Astrocyte of the spinal cord (primary cell): ENCODE measurements around the gene NRG2.

Experiments used
- DNase-seq: peaks from one replicate; pipeline ENCODE4 v3.0.0; 2011; ENCODE audit warnings: low read depth, low spot score
- H3K4me3 ChIP-seq: 2 replicates; pipeline ENCODE4 v1.5.1; 2011; ENCODE audit warnings: low read depth, mild to moderate bottlenecking, low read length, moderate library complexity
- in situ Hi-C: cut with HindIII; loops from 2 replicates; pipeline ENCODE4 v1.10.0; 2017; ENCODE audit warnings: low sequenced_read_pairs
- TF ChIP-seq, protein P1 (sequence below): IDR thresholded peaks from 2 replicates; pipeline ENCODE4 v1.5.1; 2012; ENCODE audit warnings: low read depth, mild to moderate bottlenecking, low read length, inconsistent platforms

NRG2 gene

DNA sequence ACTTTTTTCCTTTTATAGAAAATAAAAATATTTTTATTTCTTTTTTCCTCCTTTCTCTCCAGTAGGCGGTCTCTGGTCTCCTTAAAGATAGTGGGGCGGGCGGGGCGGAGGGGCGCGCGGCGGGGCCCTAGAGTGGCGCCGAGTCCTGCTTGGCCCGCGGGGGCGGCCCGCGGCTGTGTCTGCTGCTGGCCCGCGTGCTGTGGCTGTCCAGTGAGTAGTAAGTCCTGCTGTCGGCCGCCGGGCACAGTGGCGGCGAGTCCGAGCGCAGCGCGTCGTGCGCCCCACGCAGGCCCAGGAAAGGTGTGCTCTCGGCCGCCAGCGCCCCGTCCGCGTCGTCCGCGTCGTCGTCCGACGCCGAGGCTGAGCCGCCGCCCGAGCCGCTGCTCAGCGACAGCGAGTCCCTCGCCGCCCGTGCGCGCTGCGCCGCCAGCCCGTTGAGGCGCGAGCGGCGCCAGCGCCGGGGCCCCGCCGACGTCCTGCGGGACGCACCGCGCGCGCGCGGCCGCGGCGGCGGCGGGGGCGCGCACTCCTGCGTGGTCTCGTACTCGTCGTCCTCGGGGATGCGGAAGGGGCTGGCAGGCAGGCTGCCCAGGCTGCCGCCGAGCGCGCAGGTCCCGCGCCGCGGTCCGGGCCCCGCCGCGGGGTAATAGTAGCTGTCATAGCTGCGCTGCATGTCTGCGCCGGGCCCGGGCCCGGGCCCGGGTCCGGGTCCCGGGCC is 195.2 kb downstream of the NRG2 start:
- TF ChIP-seq, protein P1, sequence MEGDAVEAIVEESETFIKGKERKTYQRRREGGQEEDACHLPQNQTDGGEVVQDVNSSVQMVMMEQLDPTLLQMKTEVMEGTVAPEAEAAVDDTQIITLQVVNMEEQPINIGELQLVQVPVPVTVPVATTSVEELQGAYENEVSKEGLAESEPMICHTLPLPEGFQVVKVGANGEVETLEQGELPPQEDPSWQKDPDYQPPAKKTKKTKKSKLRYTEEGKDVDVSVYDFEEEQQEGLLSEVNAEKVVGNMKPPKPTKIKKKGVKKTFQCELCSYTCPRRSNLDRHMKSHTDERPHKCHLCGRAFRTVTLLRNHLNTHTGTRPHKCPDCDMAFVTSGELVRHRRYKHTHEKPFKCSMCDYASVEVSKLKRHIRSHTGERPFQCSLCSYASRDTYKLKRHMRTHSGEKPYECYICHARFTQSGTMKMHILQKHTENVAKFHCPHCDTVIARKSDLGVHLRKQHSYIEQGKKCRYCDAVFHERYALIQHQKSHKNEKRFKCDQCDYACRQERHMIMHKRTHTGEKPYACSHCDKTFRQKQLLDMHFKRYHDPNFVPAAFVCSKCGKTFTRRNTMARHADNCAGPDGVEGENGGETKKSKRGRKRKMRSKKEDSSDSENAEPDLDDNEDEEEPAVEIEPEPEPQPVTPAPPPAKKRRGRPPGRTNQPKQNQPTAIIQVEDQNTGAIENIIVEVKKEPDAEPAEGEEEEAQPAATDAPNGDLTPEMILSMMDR = no peak
- peak; percentile 8 for DNase-seq
- in situ Hi-C loops = no loop called here
- H3K4me3 ChIP-seq = peak overlapping the region; percentile 20

DNA sequence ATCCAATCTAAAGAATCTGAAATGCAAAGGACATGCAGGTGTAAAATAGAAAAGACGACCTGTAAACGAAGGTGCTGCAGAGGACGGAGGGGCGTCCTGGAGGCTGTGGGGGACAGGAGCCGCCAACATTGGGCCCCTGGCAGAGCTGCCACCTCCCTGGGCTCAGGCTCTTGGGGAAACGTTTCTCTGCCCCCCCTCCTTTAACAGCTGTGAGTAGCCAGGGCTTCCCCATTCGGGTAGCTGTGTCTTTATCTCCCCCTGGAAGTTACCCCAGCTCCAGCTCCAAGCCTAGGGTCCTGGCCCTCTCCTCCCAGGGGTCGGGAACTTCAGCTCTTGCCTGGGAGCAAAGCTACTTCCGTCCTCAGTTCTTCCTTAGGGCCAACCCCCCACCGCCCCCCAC is 196.0 kb downstream of the NRG2 start:
- no peak for DNase-seq
- H3K4me3 ChIP-seq = no peak overlapping the region
- in situ Hi-C loops = no loop called here
- TF ChIP-seq, protein P1 = no peak

DNA sequence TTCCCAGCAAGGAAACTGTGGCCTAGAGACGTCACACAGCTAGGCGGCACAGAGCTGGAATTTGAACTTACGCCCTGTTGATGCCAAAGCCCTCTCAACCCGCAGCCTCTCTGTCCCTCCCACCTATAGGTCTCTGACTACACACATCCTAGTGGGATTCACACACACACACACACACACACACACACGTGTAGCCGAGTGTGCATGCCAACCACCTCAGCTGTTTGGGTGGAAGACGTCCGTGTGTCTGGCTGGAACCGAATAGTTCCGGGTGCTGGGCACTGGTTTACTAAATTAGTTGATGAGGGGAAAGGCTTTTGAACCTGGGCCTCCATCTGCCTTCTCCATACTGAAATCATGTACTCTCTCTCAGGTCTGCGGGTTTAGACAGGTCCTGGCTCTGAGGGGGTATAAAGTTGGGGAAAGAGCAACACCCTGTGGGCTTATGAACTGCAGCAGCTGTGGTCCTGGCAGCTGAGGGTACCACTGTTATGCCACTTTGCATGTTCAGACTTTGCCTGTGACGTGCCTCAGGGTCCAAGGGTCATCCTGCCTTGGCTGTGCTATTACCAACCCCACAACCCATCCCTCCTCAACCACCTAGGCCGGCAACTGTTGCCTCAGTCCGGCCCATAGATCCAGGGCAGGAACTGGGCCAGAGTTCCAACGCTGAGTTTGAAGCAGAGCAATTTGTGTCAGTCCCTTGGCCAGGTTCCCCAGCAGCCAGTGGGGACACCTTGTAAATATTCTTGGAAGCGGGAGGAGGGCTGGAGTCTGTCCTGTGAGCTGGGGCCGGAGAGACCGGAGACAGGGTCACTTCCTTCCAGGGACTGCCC is 197.0 kb downstream of the NRG2 start:
- no peak for DNase-seq
- TF ChIP-seq, protein P1 = no peak
- in situ Hi-C loops = no loop called here
- H3K4me3 ChIP-seq = no peak overlapping the region

DNA sequence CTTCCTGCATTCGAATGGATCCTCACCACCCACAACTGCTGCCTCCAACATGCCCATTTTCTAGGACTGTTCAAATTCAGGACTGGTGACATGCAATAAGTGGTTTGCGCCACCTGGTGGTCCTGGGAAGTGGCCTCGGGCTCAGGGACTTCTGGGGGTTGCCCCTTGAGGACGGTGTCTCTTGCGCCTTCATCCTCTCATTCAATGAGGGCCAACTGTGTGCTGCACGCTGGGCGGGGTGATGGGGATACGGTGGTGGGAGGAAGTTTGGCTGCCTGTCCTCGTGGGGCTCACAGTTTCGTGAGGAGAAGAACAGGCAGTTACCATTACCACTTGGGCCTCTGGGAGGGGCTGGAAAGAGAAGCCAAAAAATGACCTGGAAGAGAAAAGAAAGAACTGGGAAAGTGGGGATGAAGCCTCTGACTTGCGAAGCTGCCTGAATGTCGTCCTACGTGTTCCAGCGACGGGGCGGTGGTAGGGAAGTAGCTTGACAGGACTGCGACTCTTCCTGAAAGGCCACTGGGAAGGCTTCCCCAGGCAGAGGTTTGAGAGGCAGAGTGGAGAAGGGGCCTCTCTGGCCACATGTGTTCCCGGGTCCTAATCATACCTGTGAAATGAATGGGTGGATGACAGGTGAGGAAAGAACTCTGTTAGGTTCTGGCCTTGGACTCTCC is 198.5 kb downstream of the NRG2 start:
- DNase-seq = peak; percentile 67
- no peak overlapping the region for H3K4me3 ChIP-seq
- in situ Hi-C loops = no loop called here
- TF ChIP-seq, protein P1 = peak; percentile 92

DNA sequence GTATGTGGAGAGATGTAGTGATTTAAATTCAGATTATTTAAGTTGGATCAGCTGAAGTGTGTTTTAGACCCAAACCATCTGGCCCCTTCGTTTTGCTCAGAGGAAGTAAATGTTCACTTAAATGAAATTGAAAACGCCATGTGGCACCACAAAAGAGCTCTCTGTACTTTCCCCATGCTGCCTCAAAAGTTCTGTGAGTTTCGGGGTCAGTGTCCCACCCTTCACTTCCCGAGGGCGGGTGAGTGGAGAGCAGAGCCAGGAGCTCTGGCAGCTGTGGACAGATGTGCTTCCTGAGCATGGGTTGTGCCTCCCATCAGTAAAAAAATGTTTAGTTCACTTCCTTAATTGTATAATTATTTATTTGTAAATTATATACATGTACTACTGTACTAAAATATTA is 199.1 kb downstream of the NRG2 start:
- no peak for DNase-seq
- H3K4me3 ChIP-seq = no peak overlapping the region
- TF ChIP-seq, protein P1 = no peak
- in situ Hi-C loops = no loop called here

DNA sequence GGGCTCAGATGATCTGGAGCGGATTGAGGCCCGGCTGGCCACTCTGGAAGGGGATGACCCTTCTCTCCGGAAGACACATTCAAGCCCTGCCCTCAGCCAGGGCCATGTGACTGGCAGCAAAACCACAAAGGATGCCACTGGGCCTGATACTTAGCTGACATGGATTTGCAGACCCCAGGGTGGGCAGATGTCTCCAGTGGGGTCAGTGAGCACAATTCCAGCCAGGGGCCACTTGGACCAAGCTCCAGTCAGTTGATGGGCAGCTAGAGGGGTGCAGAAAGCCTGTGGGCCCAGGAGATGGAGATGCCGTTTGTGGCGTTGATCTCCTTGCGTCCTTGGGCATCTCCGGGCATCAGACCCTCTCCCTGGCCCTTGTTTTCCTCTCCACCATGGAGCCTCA is 200.8 kb downstream of the NRG2 start:
- TF ChIP-seq, protein P1 = no peak
- no peak overlapping the region for H3K4me3 ChIP-seq
- no peak for DNase-seq
- in situ Hi-C loops = no loop called here
